RWPE2 (cell line): Measurements from ENCODE around the gene HDAC9.

ENCODE experiments used
- ATAC-seq: fragments of 200-7000 bp; cut with Tn5 transposase; 3 replicates; pipeline ENCODE4 v1.9.1; 2021; ENCODE audit warnings: low read depth
- DNase-seq: peaks from one replicate; pipeline ENCODE4 v3.0.0-alpha.2; 2020; ENCODE audit warnings: low spot score
- H3K27ac ChIP-seq: fragments of 450-650 bp; 2 replicates; pipeline ENCODE4 v1.5.1; 2017; ENCODE audit warnings: mild to moderate bottlenecking; ENCODE audit not compliant: poor library complexity, severe bottlenecking
- H3K27me3 ChIP-seq: fragments of 250-450 bp; sonication (Bioruptor Pico); 2 replicates; pipeline ENCODE4 v1.5.1; 2021; ENCODE audit warnings: mild to moderate bottlenecking, moderate library complexity; ENCODE audit not compliant: insufficient read depth, poor library complexity, severe bottlenecking
- H3K36me3 ChIP-seq: fragments of 250-450 bp; sonication (Bioruptor Pico); 2 replicates; pipeline ENCODE4 v1.5.1; 2020; ENCODE audit warnings: low read depth, mild to moderate bottlenecking, moderate library complexity
- H3K4me1 ChIP-seq: fragments of 250-450 bp; sonication (Bioruptor Pico); 2 replicates; pipeline ENCODE4 v1.5.1; 2021; ENCODE audit warnings: mild to moderate bottlenecking, moderate library complexity; ENCODE audit not compliant: insufficient read depth, poor library complexity, severe bottlenecking
- H3K4me3 ChIP-seq: fragments of 250-450 bp; sonication (Bioruptor Pico); 2 replicates; pipeline ENCODE4 v1.5.1; 2021; ENCODE audit warnings: mild to moderate bottlenecking, moderate library complexity; ENCODE audit not compliant: severe bottlenecking
- H3K9me3 ChIP-seq: fragments of 250-450 bp; sonication (Bioruptor Pico); 2 replicates; pipeline ENCODE4 v1.5.1; 2021; ENCODE audit warnings: mild to moderate bottlenecking, moderate library complexity; ENCODE audit not compliant: severe bottlenecking
- TF ChIP-seq, protein P1 (sequence below): fragments of 450-650 bp; IDR thresholded peaks from one replicate; pipeline ENCODE4 v1.5.1; 2017; ENCODE audit warnings: mild to moderate bottlenecking, moderate library complexity; ENCODE audit not compliant: poor library complexity, severe bottlenecking

Gene HDAC9

DNA sequence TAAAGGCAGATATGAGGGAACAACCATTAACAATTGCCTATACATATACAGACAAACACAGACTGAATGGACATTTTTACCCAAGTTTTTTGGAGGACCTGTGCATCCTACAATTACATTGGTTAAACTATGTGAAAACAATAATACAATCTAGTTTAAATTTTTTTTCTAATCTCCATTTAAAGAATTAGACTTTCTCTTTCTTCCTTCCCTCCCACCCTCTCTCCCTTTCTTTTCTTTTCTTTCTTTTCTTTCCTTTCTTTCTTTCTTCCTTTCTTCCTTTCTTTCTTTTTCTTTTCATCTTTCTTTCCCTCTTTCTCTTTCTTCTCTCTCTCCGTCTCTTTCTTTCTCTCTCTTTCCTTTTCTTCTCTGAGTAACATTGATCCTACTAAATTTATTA, 183.7 kb downstream of the HDAC9 start:
- TF ChIP-seq, protein P1, sequence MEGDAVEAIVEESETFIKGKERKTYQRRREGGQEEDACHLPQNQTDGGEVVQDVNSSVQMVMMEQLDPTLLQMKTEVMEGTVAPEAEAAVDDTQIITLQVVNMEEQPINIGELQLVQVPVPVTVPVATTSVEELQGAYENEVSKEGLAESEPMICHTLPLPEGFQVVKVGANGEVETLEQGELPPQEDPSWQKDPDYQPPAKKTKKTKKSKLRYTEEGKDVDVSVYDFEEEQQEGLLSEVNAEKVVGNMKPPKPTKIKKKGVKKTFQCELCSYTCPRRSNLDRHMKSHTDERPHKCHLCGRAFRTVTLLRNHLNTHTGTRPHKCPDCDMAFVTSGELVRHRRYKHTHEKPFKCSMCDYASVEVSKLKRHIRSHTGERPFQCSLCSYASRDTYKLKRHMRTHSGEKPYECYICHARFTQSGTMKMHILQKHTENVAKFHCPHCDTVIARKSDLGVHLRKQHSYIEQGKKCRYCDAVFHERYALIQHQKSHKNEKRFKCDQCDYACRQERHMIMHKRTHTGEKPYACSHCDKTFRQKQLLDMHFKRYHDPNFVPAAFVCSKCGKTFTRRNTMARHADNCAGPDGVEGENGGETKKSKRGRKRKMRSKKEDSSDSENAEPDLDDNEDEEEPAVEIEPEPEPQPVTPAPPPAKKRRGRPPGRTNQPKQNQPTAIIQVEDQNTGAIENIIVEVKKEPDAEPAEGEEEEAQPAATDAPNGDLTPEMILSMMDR = no peak
- no peaks in the 10 kb centered on the region for H3K9me3 ChIP-seq
- no peaks in the 10 kb centered on the region for H3K27me3 ChIP-seq
- H3K36me3 ChIP-seq = no peaks in the 10 kb centered on the region
- H3K4me1 ChIP-seq = no peaks in the 10 kb centered on the region
- H3K4me3 ChIP-seq = no peak overlapping the region
- DNase-seq = no peak
- ATAC-seq = no peak
- H3K27ac ChIP-seq = no peak overlapping the region

GRCh38 chr7:18680576-18680975, 185.0 kb downstream of the HDAC9 start:
- no peaks in the 10 kb centered on the region for H3K9me3 ChIP-seq
- TF ChIP-seq, protein P1 = no peak
- H3K27ac ChIP-seq = no peak overlapping the region
- no peaks in the 10 kb centered on the region for H3K4me1 ChIP-seq
- H3K27me3 ChIP-seq = no peaks in the 10 kb centered on the region
- no peak for ATAC-seq
- no peaks in the 10 kb centered on the region for H3K36me3 ChIP-seq
- no peak overlapping the region for H3K4me3 ChIP-seq
- DNase-seq = no peak

GRCh38 chr7:18684916-18685315, 189.4 kb downstream of the HDAC9 start:
- Histone ChIP-seq H3K36me3 (no peaks in the 10 kb centered on the region), H3K4me1 (no peaks in the 10 kb centered on the region), H3K27ac (no peak overlapping the region), H3K9me3 (no peaks in the 10 kb centered on the region), H3K27me3 (no peaks in the 10 kb centered on the region), H3K4me3 (no peak overlapping the region)
- TF ChIP-seq, protein P1 = no peak
- ATAC-seq (no peak), DNase-seq (no peak)

- H3K4me1 ChIP-seq = no peaks in the 10 kb centered on the region
- no peaks in the 10 kb centered on the region for H3K9me3 ChIP-seq
- ATAC-seq = no peak
- H3K27ac ChIP-seq = no peak overlapping the region
- no peaks in the 10 kb centered on the region for H3K36me3 ChIP-seq
- no peak for DNase-seq
- H3K27me3 ChIP-seq = no peaks in the 10 kb centered on the region
- TF ChIP-seq, protein P1 = no peak
- H3K4me3 ChIP-seq = no peak overlapping the region
Observed at GRCh38 chr7:18685971-18686370, 190.4 kb downstream of the HDAC9 start.

DNA sequence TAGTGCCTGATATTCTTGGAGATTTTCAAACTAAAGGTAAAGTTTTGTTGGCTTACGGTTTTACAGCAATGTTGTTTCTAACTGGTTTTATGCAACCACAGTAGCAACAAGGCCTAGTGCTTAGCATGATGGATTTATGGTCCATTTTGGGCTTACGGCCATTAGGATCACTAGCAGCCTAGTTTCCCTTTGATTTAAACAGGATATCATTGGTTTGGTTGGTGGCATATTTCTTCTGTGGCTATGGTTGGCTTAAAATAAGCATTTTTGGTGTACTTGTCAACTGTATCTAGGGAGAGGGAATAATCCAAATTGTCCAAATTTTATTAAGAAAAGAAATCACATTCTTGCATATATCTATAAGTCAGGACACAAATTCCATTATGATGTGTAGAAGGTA, 194.0 kb downstream of the HDAC9 start:
- DNase-seq (no peak), ATAC-seq (no peak)
- TF ChIP-seq, protein P1 = no peak
- Histone ChIP-seq H3K27ac (no peak overlapping the region), H3K9me3 (no peaks in the 10 kb centered on the region), H3K36me3 (no peaks in the 10 kb centered on the region), H3K4me3 (no peak overlapping the region), H3K27me3 (no peaks in the 10 kb centered on the region), H3K4me1 (no peaks in the 10 kb centered on the region)
